GM19099 (cell line): ENCODE results near the gene SLC4A2.

Source experiments
- POLR2A ChIP-seq: IDR thresholded peaks from 3 replicates; pipeline ENCODE4 v1.6.1; 2011; ENCODE audit warnings: low read depth; ENCODE audit not compliant: insufficient read length; ENCODE audit errors: extremely low read depth

The SLC4A2 gene

GRCh38 chr7:151059367-151060112, at the start of gene SLC4A2:
Gene SLC4A2 (plus strand): TSS chr7:151059589. CDS start chr7:151061988, 2,399 bp downstream.
- peak; percentile 63 for TF ChIP-seq POLR2A

GRCh38 chr7:151010037-151010306, 49.4 kb upstream of the SLC4A2 start:
- no peak for TF ChIP-seq POLR2A

GRCh38 chr7:151010307-151011096, 48.9 kb upstream of the SLC4A2 start:
- no peak for TF ChIP-seq POLR2A

- no peak for TF ChIP-seq POLR2A
Observed at GRCh38 chr7:151011097-151011409, 48.3 kb upstream of the SLC4A2 start.

- TF ChIP-seq POLR2A = no peak
Observed at GRCh38 chr7:151012031-151012692, 47.2 kb upstream of the SLC4A2 start.

GRCh38 chr7:151012911-151013347, 46.5 kb upstream of the SLC4A2 start:
- TF ChIP-seq POLR2A = no peak

GRCh38 chr7:151013356-151013732, 46.0 kb upstream of the SLC4A2 start:
- no peak for TF ChIP-seq POLR2A

GRCh38 chr7:151013733-151014497, 45.5 kb upstream of the SLC4A2 start:
- TF ChIP-seq POLR2A = peak; percentile 37

- no peak for TF ChIP-seq POLR2A
Observed at GRCh38 chr7:151014950-151015349, 44.4 kb upstream of the SLC4A2 start.

GRCh38 chr7:151015967-151016366, 43.4 kb upstream of the SLC4A2 start:
- TF ChIP-seq POLR2A = no peak

GRCh38 chr7:151016505-151016904, 42.9 kb upstream of the SLC4A2 start:
- no peak for TF ChIP-seq POLR2A

GRCh38 chr7:151016942-151017341, 42.4 kb upstream of the SLC4A2 start:
- no peak for TF ChIP-seq POLR2A

GRCh38 chr7:151017370-151017952, 41.9 kb upstream of the SLC4A2 start:
- TF ChIP-seq POLR2A = no peak

- no peak for TF ChIP-seq POLR2A
Observed at GRCh38 chr7:151017953-151018420, 41.4 kb upstream of the SLC4A2 start.
